GM23338 (cell line): ENCODE data around the gene TPK1. TPM values are rescaled to one million over a fixed set of nuclear protein-coding genes. Genes with fewer than 3 reads are reported as not detected.

Experiments
- ATAC-seq: fragments of 200-7000 bp; cut with Tn5 transposase; 3 replicates; pipeline ENCODE4 v1.9.1; 2020
- DNase-seq: peaks from one replicate; pipeline ENCODE4 v3.0.0-alpha.2; 2015; ENCODE audit warnings: low spot score
- H2AFZ ChIP-seq: fragments of 200-600 bp; sonication (generic); 2 replicates; pipeline ENCODE4 v1.8.0; 2016; ENCODE audit warnings: antibody characterized with exemption, mild to moderate bottlenecking, moderate library complexity
- H3F3A ChIP-seq: fragments of 200-600 bp; sonication (generic); replicated peaks from 2 replicates; pipeline ENCODE4 v1.8.0; 2017; ENCODE audit warnings: antibody characterized with exemption, mixed run types, low read depth
- H3K27ac ChIP-seq: fragments of 200-600 bp; sonication (generic); 2 replicates; pipeline ENCODE4 v1.6.1; 2016; ENCODE audit warnings: low read depth
- H3K27me3 ChIP-seq: fragments of 200-600 bp; sonication (generic); 2 replicates; pipeline ENCODE4 v1.8.0; 2016; ENCODE audit warnings: mild to moderate bottlenecking, mixed run types, moderate library complexity; ENCODE audit not compliant: insufficient read depth
- H3K36me3 ChIP-seq: fragments of 200-600 bp; sonication (generic); 2 replicates; pipeline ENCODE4 v1.8.0; 2016; ENCODE audit warnings: mild to moderate bottlenecking; ENCODE audit not compliant: insufficient read depth
- H3K4me1 ChIP-seq: fragments of 200-600 bp; sonication (generic); 2 replicates; pipeline ENCODE4 v1.8.0; 2016; ENCODE audit warnings: mild to moderate bottlenecking, moderate library complexity; ENCODE audit not compliant: insufficient read depth
- H3K4me2 ChIP-seq: fragments of 200-600 bp; sonication (generic); 2 replicates; pipeline ENCODE4 v1.7.1; 2017; ENCODE audit warnings: mixed run types
- H3K4me3 ChIP-seq: fragments of 200-600 bp; sonication (generic); 2 replicates; pipeline ENCODE4 v1.6.1; 2016; ENCODE audit warnings: mixed run types
- H3K79me2 ChIP-seq: fragments of 200-600 bp; sonication (generic); replicated peaks from 2 replicates; pipeline ENCODE4 v1.8.0; 2017; ENCODE audit warnings: mild to moderate bottlenecking; ENCODE audit not compliant: insufficient read depth
- H3K9me2 ChIP-seq: fragments of 200-600 bp; sonication (generic); 2 replicates; pipeline ENCODE4 v1.8.0; 2017; ENCODE audit not compliant: insufficient read depth
- H4K20me1 ChIP-seq: fragments of 200-600 bp; sonication (generic); replicated peaks from 2 replicates; pipeline ENCODE4 v1.8.0; 2017; ENCODE audit warnings: mild to moderate bottlenecking; ENCODE audit not compliant: insufficient read depth
- H3K27ac Mint-ChIP-seq: 2 replicates; pipeline ENCODE4 v1.8.0; 2020; ENCODE audit warnings: inconsistent platforms, mild to moderate bottlenecking, moderate library complexity, mixed read lengths
- H3K27me3 Mint-ChIP-seq: 3 replicates; pipeline ENCODE4 v1.8.0; 2022; ENCODE audit warnings: low read depth, mild to moderate bottlenecking, moderate library complexity, mixed read lengths, inconsistent platforms; ENCODE audit not compliant: insufficient read depth, poor library complexity
- H3K36me3 Mint-ChIP-seq: 3 replicates; pipeline ENCODE4 v1.8.0; 2021; ENCODE audit warnings: low read depth, mild to moderate bottlenecking, inconsistent platforms, moderate library complexity, mixed read lengths
- H3K4me1 Mint-ChIP-seq: 3 replicates; pipeline ENCODE4 v1.8.0; 2020; ENCODE audit warnings: mild to moderate bottlenecking, inconsistent platforms, mixed read lengths
- H3K4me3 Mint-ChIP-seq: 3 replicates; pipeline ENCODE4 v1.8.0; 2021; ENCODE audit warnings: moderate library complexity, mild to moderate bottlenecking, inconsistent platforms, mixed read lengths
- H3K9me3 Mint-ChIP-seq: 3 replicates; pipeline ENCODE4 v1.8.0; 2020; ENCODE audit warnings: moderate library complexity, mild to moderate bottlenecking, inconsistent platforms, mixed read lengths
- CREB1 ChIP-seq: fragments of 250-450 bp; sonication (Bioruptor Pico); IDR thresholded peaks from 2 replicates; pipeline ENCODE4 v1.5.0; 2020; ENCODE audit warnings: low read depth, mild to moderate bottlenecking, moderate library complexity
- EZH2 ChIP-seq: fragments of 200-600 bp; sonication (generic); IDR thresholded peaks from one replicate; pipeline ENCODE4 v1.8.0; 2017; ENCODE audit warnings: antibody characterized with exemption, mild to moderate bottlenecking, low read depth; ENCODE audit not compliant: unreplicated experiment
- JUNB ChIP-seq: IDR thresholded peaks from one replicate; pipeline ENCODE4 v1.6.1; 2016; ENCODE audit warnings: antibody characterized with exemption; ENCODE audit not compliant: unreplicated experiment
- NANOG ChIP-seq: IDR thresholded peaks from 2 replicates; pipeline ENCODE4 v1.6.1; 2016; ENCODE audit warnings: antibody characterized with exemption, borderline replicate concordance
- STAT1 ChIP-seq: IDR thresholded peaks from one replicate; pipeline ENCODE4 v1.6.1; 2016; ENCODE audit warnings: antibody characterized with exemption; ENCODE audit not compliant: unreplicated experiment
- ZNF114 ChIP-seq: fragments of 250-450 bp; sonication (Bioruptor Pico); IDR thresholded peaks from 2 replicates; pipeline ENCODE4 v1.5.0; 2020; ENCODE audit warnings: mild to moderate bottlenecking, moderate library complexity
- polyA plus RNA-seq: library from polyadenylated mRNA; unstranded; fragments of >200 nt; fragmentation: Nextera tagmentation; extraction: Ambion mirVana; gene quantifications from 2 replicates; pipeline ENCODE4 v1.2.1, GENCODE V29; 2016
- total RNA-seq: library from RNA; depleted of rRNA; stranded (reverse); fragments of >200 nt; shearing (Covaris generic); gene quantifications from 2 replicates; pipeline ENCODE4 v1.2.3, GENCODE V29; 2014
- TF ChIP-seq, protein P1 (sequence below), 2 experiments: fragments of 200-600 bp in 1 of 2; sonication (generic) in 1 of 2; conservative IDR thresholded peaks; 2 replicates each; pipeline versions ENCODE4 v1.5.1 to v1.6.1; 2016 to 2017; ENCODE audit warnings: antibody characterized with exemption in 2 of 2, low read depth in 2 of 2, mild to moderate bottlenecking in 2 of 2, moderate library complexity in 1 of 2
- TF ChIP-seq, protein P2 (sequence below): IDR thresholded peaks from one replicate; pipeline ENCODE4 v1.6.1; 2018; ENCODE audit warnings: antibody characterized with exemption; ENCODE audit not compliant: unreplicated experiment
- TF ChIP-seq, protein P3 (sequence below): IDR thresholded peaks from 2 replicates; pipeline ENCODE4 v1.6.1; 2016; ENCODE audit warnings: antibody characterized with exemption

Gene TPK1
- total and polyA plus RNA-seq, 2 experiments from 2014 or later, result 2.6 to 2.9 TPM

DNA sequence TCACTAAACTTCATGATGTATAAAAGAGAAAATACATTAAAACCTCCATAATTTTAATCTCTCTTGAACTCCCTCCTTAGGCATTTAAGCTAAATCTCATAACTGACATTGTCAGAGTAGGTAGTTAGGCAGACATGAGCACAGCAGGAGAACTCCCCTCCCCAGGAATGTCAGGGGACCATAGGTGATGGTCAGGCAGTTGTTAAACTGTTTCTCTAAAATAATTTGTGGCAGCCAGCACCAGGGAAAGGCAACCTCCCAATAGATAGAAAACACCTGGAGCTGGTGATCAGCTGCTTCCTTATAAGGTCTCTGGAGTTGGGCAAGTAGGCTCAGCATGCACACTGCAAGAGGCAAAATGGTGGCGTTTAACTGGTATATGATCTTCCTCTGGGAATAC lies 73.0 kb downstream of the TPK1 start:
- Histone ChIP-seq H3K27me3 (no peaks in the 10 kb centered on the region), H3K4me3 (no peak overlapping the region), H4K20me1 (no peaks in the 10 kb centered on the region), H3K27ac (no peak overlapping the region), H3K4me1 (no peaks in the 10 kb centered on the region), H3K36me3 (no peaks in the 10 kb centered on the region), H3K9me2 (no peaks in the 10 kb centered on the region), H3K4me2 (no peak overlapping the region), H2AFZ (peak overlapping the region; percentile 61), H3F3A (no peaks in the 10 kb centered on the region), H3K79me2 (no peaks in the 10 kb centered on the region)
- peaks cover 3% of the 10 kb centered on the region; the same call in 1 of the 3 replicates for H3K4me1 Mint-ChIP-seq
- no peaks in the 10 kb centered on the region for H3K9me3 Mint-ChIP-seq
- no peak overlapping the region for H3K4me3 Mint-ChIP-seq
- DNase-seq (peak; percentile 32), ATAC-seq (no peak)
- H3K36me3 Mint-ChIP-seq, result no peaks in the 10 kb centered on the region
- H3K27ac Mint-ChIP-seq, result no peak overlapping the region
- no peaks in the 10 kb centered on the region for H3K27me3 Mint-ChIP-seq
- no peak for TF ChIP-seq EZH2
- TF ChIP-seq CREB1 (CRISPR knock-in tag), result no peak
- TF ChIP-seq, protein P1, sequence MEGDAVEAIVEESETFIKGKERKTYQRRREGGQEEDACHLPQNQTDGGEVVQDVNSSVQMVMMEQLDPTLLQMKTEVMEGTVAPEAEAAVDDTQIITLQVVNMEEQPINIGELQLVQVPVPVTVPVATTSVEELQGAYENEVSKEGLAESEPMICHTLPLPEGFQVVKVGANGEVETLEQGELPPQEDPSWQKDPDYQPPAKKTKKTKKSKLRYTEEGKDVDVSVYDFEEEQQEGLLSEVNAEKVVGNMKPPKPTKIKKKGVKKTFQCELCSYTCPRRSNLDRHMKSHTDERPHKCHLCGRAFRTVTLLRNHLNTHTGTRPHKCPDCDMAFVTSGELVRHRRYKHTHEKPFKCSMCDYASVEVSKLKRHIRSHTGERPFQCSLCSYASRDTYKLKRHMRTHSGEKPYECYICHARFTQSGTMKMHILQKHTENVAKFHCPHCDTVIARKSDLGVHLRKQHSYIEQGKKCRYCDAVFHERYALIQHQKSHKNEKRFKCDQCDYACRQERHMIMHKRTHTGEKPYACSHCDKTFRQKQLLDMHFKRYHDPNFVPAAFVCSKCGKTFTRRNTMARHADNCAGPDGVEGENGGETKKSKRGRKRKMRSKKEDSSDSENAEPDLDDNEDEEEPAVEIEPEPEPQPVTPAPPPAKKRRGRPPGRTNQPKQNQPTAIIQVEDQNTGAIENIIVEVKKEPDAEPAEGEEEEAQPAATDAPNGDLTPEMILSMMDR (conservative IDR thresholded peaks at IDR 0.05; ENCODE audit: low read depth in 2 of 2), result no peak
- TF ChIP-seq, protein P2, sequence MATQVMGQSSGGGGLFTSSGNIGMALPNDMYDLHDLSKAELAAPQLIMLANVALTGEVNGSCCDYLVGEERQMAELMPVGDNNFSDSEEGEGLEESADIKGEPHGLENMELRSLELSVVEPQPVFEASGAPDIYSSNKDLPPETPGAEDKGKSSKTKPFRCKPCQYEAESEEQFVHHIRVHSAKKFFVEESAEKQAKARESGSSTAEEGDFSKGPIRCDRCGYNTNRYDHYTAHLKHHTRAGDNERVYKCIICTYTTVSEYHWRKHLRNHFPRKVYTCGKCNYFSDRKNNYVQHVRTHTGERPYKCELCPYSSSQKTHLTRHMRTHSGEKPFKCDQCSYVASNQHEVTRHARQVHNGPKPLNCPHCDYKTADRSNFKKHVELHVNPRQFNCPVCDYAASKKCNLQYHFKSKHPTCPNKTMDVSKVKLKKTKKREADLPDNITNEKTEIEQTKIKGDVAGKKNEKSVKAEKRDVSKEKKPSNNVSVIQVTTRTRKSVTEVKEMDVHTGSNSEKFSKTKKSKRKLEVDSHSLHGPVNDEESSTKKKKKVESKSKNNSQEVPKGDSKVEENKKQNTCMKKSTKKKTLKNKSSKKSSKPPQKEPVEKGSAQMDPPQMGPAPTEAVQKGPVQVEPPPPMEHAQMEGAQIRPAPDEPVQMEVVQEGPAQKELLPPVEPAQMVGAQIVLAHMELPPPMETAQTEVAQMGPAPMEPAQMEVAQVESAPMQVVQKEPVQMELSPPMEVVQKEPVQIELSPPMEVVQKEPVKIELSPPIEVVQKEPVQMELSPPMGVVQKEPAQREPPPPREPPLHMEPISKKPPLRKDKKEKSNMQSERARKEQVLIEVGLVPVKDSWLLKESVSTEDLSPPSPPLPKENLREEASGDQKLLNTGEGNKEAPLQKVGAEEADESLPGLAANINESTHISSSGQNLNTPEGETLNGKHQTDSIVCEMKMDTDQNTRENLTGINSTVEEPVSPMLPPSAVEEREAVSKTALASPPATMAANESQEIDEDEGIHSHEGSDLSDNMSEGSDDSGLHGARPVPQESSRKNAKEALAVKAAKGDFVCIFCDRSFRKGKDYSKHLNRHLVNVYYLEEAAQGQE, result no peak
- no peak for TF ChIP-seq NANOG
- TF ChIP-seq ZNF114 (CRISPR knock-in tag), result no peak
- TF ChIP-seq, protein P3, sequence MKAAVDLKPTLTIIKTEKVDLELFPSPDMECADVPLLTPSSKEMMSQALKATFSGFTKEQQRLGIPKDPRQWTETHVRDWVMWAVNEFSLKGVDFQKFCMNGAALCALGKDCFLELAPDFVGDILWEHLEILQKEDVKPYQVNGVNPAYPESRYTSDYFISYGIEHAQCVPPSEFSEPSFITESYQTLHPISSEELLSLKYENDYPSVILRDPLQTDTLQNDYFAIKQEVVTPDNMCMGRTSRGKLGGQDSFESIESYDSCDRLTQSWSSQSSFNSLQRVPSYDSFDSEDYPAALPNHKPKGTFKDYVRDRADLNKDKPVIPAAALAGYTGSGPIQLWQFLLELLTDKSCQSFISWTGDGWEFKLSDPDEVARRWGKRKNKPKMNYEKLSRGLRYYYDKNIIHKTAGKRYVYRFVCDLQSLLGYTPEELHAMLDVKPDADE, result no peak

DNA sequence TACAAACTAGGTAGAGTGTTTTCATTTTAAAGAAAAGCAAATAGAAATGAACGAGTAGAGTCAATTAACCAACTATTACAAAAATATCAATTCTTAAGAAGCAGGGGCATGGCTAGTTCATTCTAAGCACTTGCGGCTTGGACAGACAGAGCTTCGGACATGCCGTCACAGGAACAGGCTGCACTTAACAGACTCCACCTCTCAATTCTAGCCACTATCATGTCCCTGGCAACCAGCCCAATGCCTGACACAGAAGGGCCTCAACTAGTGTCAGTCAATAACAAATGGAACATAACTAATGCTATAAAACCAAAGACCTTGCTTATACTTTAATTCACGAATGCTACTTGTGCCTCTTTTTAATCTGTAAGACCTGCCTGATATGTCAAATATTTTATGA lies 74.4 kb downstream of the TPK1 start:
- H3K36me3 ChIP-seq, result no peaks in the 10 kb centered on the region
- no peaks in the 10 kb centered on the region for H3F3A ChIP-seq
- H3K9me2 ChIP-seq, result no peaks in the 10 kb centered on the region
- H3K27me3 ChIP-seq, result no peaks in the 10 kb centered on the region
- no peak overlapping the region for H3K4me2 ChIP-seq
- peaks cover 3% of the 10 kb centered on the region; the same call in 1 of the 3 replicates for H3K4me1 Mint-ChIP-seq
- no peak overlapping the region for H3K27ac ChIP-seq
- ATAC-seq (no peak), DNase-seq (no peak)
- no peak overlapping the region for H3K4me3 Mint-ChIP-seq
- no peaks in the 10 kb centered on the region for H3K79me2 ChIP-seq
- no peaks in the 10 kb centered on the region for H4K20me1 ChIP-seq
- H3K4me3 ChIP-seq, result no peak overlapping the region
- no peaks in the 10 kb centered on the region for H3K36me3 Mint-ChIP-seq
- no peak overlapping the region for H2AFZ ChIP-seq
- no peak overlapping the region for H3K27ac Mint-ChIP-seq
- no peaks in the 10 kb centered on the region for H3K4me1 ChIP-seq
- H3K27me3 Mint-ChIP-seq, result no peaks in the 10 kb centered on the region
- H3K9me3 Mint-ChIP-seq, result peaks cover 2% of the 10 kb centered on the region; the same call in 2 of the 3 replicates
- TF ChIP-seq JUNB (no peak), EZH2 (no peak), STAT1 (no peak), ZNF114 (CRISPR knock-in tag) (no peak), CREB1 (CRISPR knock-in tag) (no peak)
- TF ChIP-seq, protein P2, result no peak
